GM12878 (cell line): ENCODE data around the gene FOXD1. TPM values are rescaled to one million over a fixed set of nuclear protein-coding genes. Genes with fewer than 3 reads are reported as not detected.

Source experiments
- ATAC-seq: fragments of 200-7000 bp; cut with Tn5 transposase; 3 replicates; pipeline ENCODE4 v1.9.1; 2020; ENCODE audit warnings: mild to moderate bottlenecking, moderate library complexity
- BruUV-seq: library from RNA; stranded (reverse); fragments of 400-500 nt; replicated peaks from 2 replicates; lab custom pipeline; 2021; lab: Mats Ljungman, UMichigan
- CTCF ChIA-PET: fragments of 300-600 bp; sonication (Branson Sonifier 250); formaldehyde crosslinking; extraction: SDS; loops from one replicate; lab custom pipeline; 2021; ENCODE audit warnings: inconsistent platforms; lab: Yijun Ruan, JAX
- POLR2A ChIA-PET: fragments of 350-600 bp; formaldehyde crosslinking; extraction: SDS; loops from one replicate; lab custom pipeline; 2021; ENCODE audit warnings: inconsistent platforms; lab: Charles Lee
- RAD21 ChIA-PET: fragments of 300-600 bp; sonication (Branson Sonifier 250); formaldehyde crosslinking; loops from one replicate; lab custom pipeline; 2023; ENCODE audit warnings: antibody characterized with exemption; ENCODE audit not compliant: unreplicated experiment; lab: Charles Lee
- SMC1A ChIA-PET: fragments of 300-600 bp; sonication (Branson Sonifier 250); formaldehyde crosslinking; loops from one replicate; lab custom pipeline; 2023; ENCODE audit not compliant: unreplicated experiment, uncharacterized antibody; lab: Charles Lee
- DNase-seq: peaks from one replicate; pipeline ENCODE4 v3.0.0-alpha.2; 2011; ENCODE audit warnings: low read depth, low spot score
- FAIRE-seq: peaks from 3 replicates; lab custom pipeline; 2011; peaks lifted over from hg19 to GRCh38; lab: Jason Lieb, UNC
- H2AFZ ChIP-seq: 2 replicates; pipeline ENCODE4 v1.6.0; 2011; ENCODE audit warnings: low read depth, low read length, control low read depth; ENCODE audit not compliant: control insufficient read depth
- H3K27ac ChIP-seq: 2 replicates; pipeline ENCODE4 v1.5.1; 2011; ENCODE audit warnings: control low read depth; ENCODE audit not compliant: control insufficient read depth, insufficient read depth
- H3K27me3 ChIP-seq, 2 experiments: replicated peaks in 1 of 2; 2 replicates each; pipeline versions ENCODE4 v1.6.0 to v1.6.1; 2011; ENCODE audit warnings: low read length in 1 of 2; ENCODE audit not compliant: control insufficient read depth in 2 of 2, insufficient read depth in 2 of 2
- H3K36me3 ChIP-seq, 2 experiments: 2 replicates each; pipeline ENCODE4 v1.5.1; 2011; ENCODE audit warnings: low read length in 1 of 2; ENCODE audit not compliant: control insufficient read depth in 2 of 2, insufficient read depth in 2 of 2
- H3K4me1 ChIP-seq: 2 replicates; pipeline ENCODE4 v1.6.1; 2011; ENCODE audit warnings: mild to moderate bottlenecking, low read length, moderate library complexity, mixed read lengths; ENCODE audit not compliant: control insufficient read depth, insufficient read depth
- H3K4me2 ChIP-seq: 2 replicates; pipeline ENCODE4 v1.6.0; 2011; ENCODE audit warnings: control low read depth; ENCODE audit not compliant: control insufficient read depth, insufficient read depth
- H3K4me3 ChIP-seq: fragments of 200-600 bp; sonication (generic); 2 replicates; pipeline ENCODE4 v1.5.1; 2016
- H3K79me2 ChIP-seq: 2 replicates; pipeline ENCODE4 v1.6.0; 2011; ENCODE audit warnings: low read length; ENCODE audit not compliant: control insufficient read depth, insufficient read depth
- H3K9ac ChIP-seq: 2 replicates; pipeline ENCODE4 v1.8.0; 2011; ENCODE audit warnings: low read length, control low read depth, mixed read lengths; ENCODE audit not compliant: control insufficient read depth, insufficient read depth
- H3K9me3 ChIP-seq: replicated peaks from 3 replicates; pipeline ENCODE4 v1.5.1; 2011; ENCODE audit warnings: mild to moderate bottlenecking, low read length; ENCODE audit not compliant: control insufficient read depth, insufficient read depth
- H4K20me1 ChIP-seq: 2 replicates; pipeline ENCODE4 v1.6.0; 2011; ENCODE audit not compliant: control insufficient read depth, insufficient read depth
- CREB1 ChIP-seq: IDR thresholded peaks from 2 replicates; pipeline ENCODE4 v1.6.1; 2012; ENCODE audit warnings: low read depth, mild to moderate bottlenecking, inconsistent platforms
- KAT2A ChIP-seq: conservative IDR thresholded peaks from 2 replicates; pipeline ENCODE4 v1.6.1; 2011; ENCODE audit warnings: low read depth, low read length; ENCODE audit not compliant: control insufficient read depth
- NKRF ChIP-seq: fragments of 450-650 bp; conservative IDR thresholded peaks from 2 replicates; pipeline ENCODE4 v1.6.1; 2017; ENCODE audit warnings: mild to moderate bottlenecking, moderate library complexity
- TCF12 ChIP-seq: IDR thresholded peaks from 2 replicates; pipeline ENCODE4 v1.6.1; 2011; ENCODE audit warnings: low read depth, mild to moderate bottlenecking, low read length
- WGBS: methylation state at CpG from one replicate; pipeline ENCODE4 v1.1.6; 2016; ENCODE audit warnings: low lambda C conversion rate; ENCODE audit not compliant: insufficient replicate concordance, insufficient coverage; ENCODE audit errors: missing lambda C conversion rate; 5-methylcytosine and 5-hydroxymethylcytosine counted together
- in situ Hi-C: fragments of 300-500 bp; cut with MboI; formaldehyde crosslinking; loops from 9 replicates; pipeline ENCODE4 v1.14.3; 2018; ENCODE audit warnings: mixed read lengths
- intact Hi-C: fragments of 100-400 bp; cut with micrococcal nuclease; formaldehyde crosslinking; loops from one replicate; pipeline ENCODE4 v1.14.2; 2022; ENCODE audit not compliant: unreplicated experiment
- polyA plus RNA-seq, 11 experiments: library from polyadenylated mRNA; depleted of rRNA in 4 of 11; unstranded in 6 of 11; stranded (reverse) in 5 of 11; fragments of >200 nt; fragmentation: Nextera tagmentation in 4 of 11; fragmentation: Illumina TruSeq in 1 of 11; extraction: Ambion mirVana in 4 of 11; extraction: Trizol in 1 of 11; gene quantifications; 1 replicate in 1 of 11; 2 replicates in 10 of 11; pipeline versions ENCODE4 v1.2.1 to v1.2.3, GENCODE V29; 2011 to 2016; ENCODE audit warnings: inconsistent platforms in 2 of 11, missing spikeins in 2 of 11, low read depth in 1 of 11
- total RNA-seq, 4 experiments: library from RNA; depleted of rRNA in 3 of 4; stranded (reverse); fragments of >200 nt in 3 of 4; fragmentation: Illumina TruSeq in 1 of 4; extraction: Trizol in 1 of 4; gene quantifications; 2 replicates each; pipeline versions ENCODE4 v1.2.1 to v1.2.3, GENCODE V29; 2013 to 2021

The FOXD1 gene
- total and polyA plus RNA-seq, 10 of the 15 experiments (the other 5 are each of a cell fraction or from before 2014, with no cell fraction given): not detected

- no peak for TF ChIP-seq NKRF
- TF ChIP-seq TCF12: no peak
- TF ChIP-seq CREB1: no peak
Measured at GRCh38 chr5:73415171-73415570, 33.4 kb downstream of the FOXD1 start (continued).

GRCh38 chr5:73412597-73412988 lies 36.0 kb downstream of the FOXD1 start:
- Histone ChIP-seq H3K4me3 (no peak overlapping the region), H3K9ac (no peak overlapping the region), H3K27me3 (peaks cover 0 to 1% of the 10 kb centered on the region in 2 experiments; a peak in 2 of 4 replicates), H3K4me1 (no peaks in the 10 kb centered on the region), H3K36me3 (no peaks in the 10 kb centered on the region), H4K20me1 (no peaks in the 10 kb centered on the region), H3K27ac (no peak overlapping the region), H2AFZ (no peak overlapping the region), H3K9me3 (no peaks in the 10 kb centered on the region), H3K79me2 (no peaks in the 10 kb centered on the region), H3K4me2 (no peak overlapping the region)
- ChIA-PET RAD21 (no interaction called here), POLR2A (no interaction called here), SMC1A (no interaction called here), CTCF (no interaction called here)
- in situ Hi-C loops: no loop called here
- 33% methylated on average over 1 of the region's 1 CpG for WGBS
- ATAC-seq (no peak), DNase-seq (no peak), FAIRE-seq (no peak)
- no TSS peak for BruUV-seq
- no peak for TF ChIP-seq KAT2A
- intact Hi-C loops: no loop called here
